ENCODE data around the gene CACUL1. TPM values are rescaled to one million over a fixed set of nuclear protein-coding genes. Genes with fewer than 3 reads are reported as not detected.

CACUL1 gene
- polyA plus RNA-seq, 1 experiment: 7.3 TPM

GRCh38 chr10:118734475-118734874 lies 20.3 kb downstream of the CACUL1 start:
- CTCF ChIA-PET: interaction anchor here (1.0 kb wide), 1 partner anchor 16 kb away, joined by 3 read pairs; no protein-coding TSS in a partner anchor
- peak; percentile 28 for TF ChIP-seq CTCF (IDR thresholded peaks at IDR 0.05; ENCODE audit: insufficient read depth, low read depth, low read length)
- H3K4me3 ChIP-seq (ENCODE audit: low read depth, low read length): no peak overlapping the region
- DNase-seq (ENCODE audit: low read depth): no peak
- POLR2A ChIA-PET: no interaction called here
- H3K36me3 ChIP-seq (ENCODE audit: control insufficient read depth, insufficient read depth, low read length): no peaks in the 10 kb centered on the region
- H3K27me3 ChIP-seq (ENCODE audit: control insufficient read depth, insufficient read depth, low read length): no peaks in the 10 kb centered on the region

- ChIA-PET CTCF (interaction anchor here (1.0 to 2.0 kb wide), 3 partner anchors 13 to 188 kb away, joined by 3 to 6 read pairs (median 3); no protein-coding TSS in a partner anchor), POLR2A (no interaction called here)
- Histone ChIP-seq H3K4me3 (ENCODE audit: low read depth, low read length) (no peak overlapping the region), H3K36me3 (ENCODE audit: control insufficient read depth, insufficient read depth, low read length) (no peaks in the 10 kb centered on the region), H3K27me3 (ENCODE audit: control insufficient read depth, insufficient read depth, low read length) (no peaks in the 10 kb centered on the region)
- DNase-seq (ENCODE audit: low read depth): no peak
- TF ChIP-seq CTCF (IDR thresholded peaks at IDR 0.05; ENCODE audit: insufficient read depth, low read depth, low read length): no peak
Observed at GRCh38 chr10:118732245-118733165, 22.3 kb downstream of the CACUL1 start.

DNA sequence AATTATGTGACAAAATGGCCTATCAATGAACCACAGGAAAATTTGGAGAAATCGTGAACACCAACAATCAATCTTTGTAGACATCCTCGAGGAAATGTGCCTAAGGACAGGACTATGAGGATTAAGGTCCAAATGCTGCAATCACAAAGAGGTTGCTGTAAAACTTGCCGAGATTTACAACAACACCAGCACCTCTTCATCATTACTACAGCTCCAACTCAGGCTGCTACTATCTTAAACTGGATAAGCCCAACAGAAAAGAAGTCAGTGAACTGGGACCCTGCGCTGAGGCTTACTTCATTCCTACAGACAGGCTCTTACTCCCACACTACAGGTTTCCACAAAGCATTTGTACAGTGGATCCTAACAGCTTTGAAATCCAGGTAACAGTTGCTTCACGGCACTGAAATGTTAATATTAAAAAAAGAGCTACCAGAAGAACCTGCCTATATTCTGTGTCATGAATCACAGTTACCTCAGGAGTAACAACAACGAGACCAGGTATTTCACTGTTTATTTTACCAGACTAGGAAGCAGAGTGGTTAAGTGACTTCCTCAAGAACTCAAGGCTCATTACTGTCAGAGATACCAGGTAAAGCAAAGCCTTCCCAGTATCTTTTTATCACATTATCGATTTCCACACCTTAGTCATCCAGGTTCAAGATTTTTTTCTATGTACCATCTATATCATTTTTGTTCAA lies 23.9 kb downstream of the CACUL1 start:
- no peak for TF ChIP-seq CTCF (IDR thresholded peaks at IDR 0.05; ENCODE audit: insufficient read depth, low read depth, low read length)
- no peaks in the 10 kb centered on the region for H3K36me3 ChIP-seq (ENCODE audit: control insufficient read depth, insufficient read depth, low read length)
- DNase-seq (ENCODE audit: low read depth): no peak
- ChIA-PET CTCF (interaction anchor here (1.2 to 2.0 kb wide), 2 partner anchors 10 to 11 kb away, joined by 3 to 6 read pairs; no protein-coding TSS in a partner anchor), POLR2A (no interaction called here)
- no peak overlapping the region for H3K4me3 ChIP-seq (ENCODE audit: low read depth, low read length)
- no peaks in the 10 kb centered on the region for H3K27me3 ChIP-seq (ENCODE audit: control insufficient read depth, insufficient read depth, low read length)

DNA sequence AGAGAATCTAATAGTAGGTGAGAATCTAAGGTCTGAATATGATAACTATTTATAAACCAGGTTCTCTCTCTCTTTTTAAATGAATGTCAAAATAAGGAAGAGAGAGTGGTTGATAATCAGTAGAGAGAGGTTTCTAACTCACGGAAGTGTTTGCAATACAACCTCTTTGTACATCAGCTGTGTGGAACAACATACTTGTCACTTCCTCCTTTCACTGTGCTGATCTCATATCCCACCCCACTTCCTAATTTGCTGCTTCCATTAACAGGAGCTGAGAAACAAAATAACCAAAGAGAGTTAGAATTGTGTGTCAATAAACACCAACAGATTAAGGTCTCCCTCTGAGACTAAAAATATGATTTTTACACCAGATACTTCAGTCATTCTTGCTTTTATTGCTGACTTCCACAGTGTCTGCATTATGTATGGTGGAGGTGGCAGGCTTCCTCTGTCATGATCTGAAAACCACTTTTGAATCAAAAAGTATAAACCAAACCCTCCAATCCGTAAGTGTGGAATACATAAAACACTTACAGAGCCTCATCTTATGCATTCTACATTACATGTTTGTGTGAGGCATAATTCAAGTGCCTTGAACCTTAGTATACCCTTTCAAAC lies 25.0 kb downstream of the CACUL1 start:
- TF ChIP-seq CTCF (IDR thresholded peaks at IDR 0.05; ENCODE audit: insufficient read depth, low read depth, low read length): no peak
- DNase-seq (ENCODE audit: low read depth): no peak
- no peaks in the 10 kb centered on the region for H3K27me3 ChIP-seq (ENCODE audit: control insufficient read depth, insufficient read depth, low read length)
- no peak overlapping the region for H3K4me3 ChIP-seq (ENCODE audit: low read depth, low read length)
- ChIA-PET POLR2A (no interaction called here), CTCF (no interaction called here)
- H3K36me3 ChIP-seq (ENCODE audit: control insufficient read depth, insufficient read depth, low read length): no peaks in the 10 kb centered on the region

DNA sequence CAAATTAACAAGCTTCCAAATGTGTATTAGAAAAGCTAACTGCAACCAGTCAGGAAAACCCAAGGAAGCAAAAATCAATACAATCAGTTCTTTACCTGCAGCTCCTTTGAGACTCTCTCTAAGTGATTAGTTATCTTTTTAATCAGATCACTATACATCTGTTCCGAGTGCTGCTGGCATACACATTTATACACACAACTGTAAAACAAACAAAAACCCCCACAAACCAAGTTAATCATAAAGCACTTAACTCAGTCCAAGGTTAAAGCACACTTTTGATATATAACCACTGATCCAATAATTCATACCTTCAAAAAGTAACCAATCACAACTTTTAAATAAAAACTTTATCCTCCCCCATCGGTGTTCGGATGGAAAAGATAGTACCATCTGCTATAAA lies 25.6 kb downstream of the CACUL1 start:
- DNase-seq (ENCODE audit: low read depth): no peak
- no peak overlapping the region for H3K4me3 ChIP-seq (ENCODE audit: low read depth, low read length)
- no peak for TF ChIP-seq CTCF (IDR thresholded peaks at IDR 0.05; ENCODE audit: insufficient read depth, low read depth, low read length)
- H3K36me3 ChIP-seq (ENCODE audit: control insufficient read depth, insufficient read depth, low read length): no peaks in the 10 kb centered on the region
- ChIA-PET POLR2A (no interaction called here), CTCF (no interaction called here)
- H3K27me3 ChIP-seq (ENCODE audit: control insufficient read depth, insufficient read depth, low read length): no peaks in the 10 kb centered on the region
